GM23338 (cell line): ENCODE data around the gene C14orf180. TPM values are rescaled to one million over a fixed set of nuclear protein-coding genes. Genes with fewer than 3 reads are reported as not detected.

ENCODE experiments used
- ATAC-seq: fragments of 200-7000 bp; cut with Tn5 transposase; 3 replicates; pipeline ENCODE4 v1.9.1; 2020
- DNase-seq: peaks from one replicate; pipeline ENCODE4 v3.0.0-alpha.2; 2015; ENCODE audit warnings: low spot score
- H2AFZ ChIP-seq: fragments of 200-600 bp; sonication (generic); 2 replicates; pipeline ENCODE4 v1.8.0; 2016; ENCODE audit warnings: antibody characterized with exemption, mild to moderate bottlenecking, moderate library complexity
- H3F3A ChIP-seq: fragments of 200-600 bp; sonication (generic); replicated peaks from 2 replicates; pipeline ENCODE4 v1.8.0; 2017; ENCODE audit warnings: antibody characterized with exemption, mixed run types, low read depth
- H3K27ac ChIP-seq: fragments of 200-600 bp; sonication (generic); 2 replicates; pipeline ENCODE4 v1.6.1; 2016; ENCODE audit warnings: low read depth
- H3K27me3 ChIP-seq: fragments of 200-600 bp; sonication (generic); 2 replicates; pipeline ENCODE4 v1.8.0; 2016; ENCODE audit warnings: mild to moderate bottlenecking, mixed run types, moderate library complexity; ENCODE audit not compliant: insufficient read depth
- H3K36me3 ChIP-seq: fragments of 200-600 bp; sonication (generic); 2 replicates; pipeline ENCODE4 v1.8.0; 2016; ENCODE audit warnings: mild to moderate bottlenecking; ENCODE audit not compliant: insufficient read depth
- H3K4me1 ChIP-seq: fragments of 200-600 bp; sonication (generic); 2 replicates; pipeline ENCODE4 v1.8.0; 2016; ENCODE audit warnings: mild to moderate bottlenecking, moderate library complexity; ENCODE audit not compliant: insufficient read depth
- H3K4me2 ChIP-seq: fragments of 200-600 bp; sonication (generic); 2 replicates; pipeline ENCODE4 v1.7.1; 2017; ENCODE audit warnings: mixed run types
- H3K4me3 ChIP-seq: fragments of 200-600 bp; sonication (generic); 2 replicates; pipeline ENCODE4 v1.6.1; 2016; ENCODE audit warnings: mixed run types
- H3K79me2 ChIP-seq: fragments of 200-600 bp; sonication (generic); replicated peaks from 2 replicates; pipeline ENCODE4 v1.8.0; 2017; ENCODE audit warnings: mild to moderate bottlenecking; ENCODE audit not compliant: insufficient read depth
- H3K9me2 ChIP-seq: fragments of 200-600 bp; sonication (generic); 2 replicates; pipeline ENCODE4 v1.8.0; 2017; ENCODE audit not compliant: insufficient read depth
- H4K20me1 ChIP-seq: fragments of 200-600 bp; sonication (generic); replicated peaks from 2 replicates; pipeline ENCODE4 v1.8.0; 2017; ENCODE audit warnings: mild to moderate bottlenecking; ENCODE audit not compliant: insufficient read depth
- H3K27ac Mint-ChIP-seq: 2 replicates; pipeline ENCODE4 v1.8.0; 2020; ENCODE audit warnings: inconsistent platforms, mild to moderate bottlenecking, moderate library complexity, mixed read lengths
- H3K27me3 Mint-ChIP-seq: 3 replicates; pipeline ENCODE4 v1.8.0; 2022; ENCODE audit warnings: low read depth, mild to moderate bottlenecking, moderate library complexity, mixed read lengths, inconsistent platforms; ENCODE audit not compliant: insufficient read depth, poor library complexity
- H3K36me3 Mint-ChIP-seq: 3 replicates; pipeline ENCODE4 v1.8.0; 2021; ENCODE audit warnings: low read depth, mild to moderate bottlenecking, inconsistent platforms, moderate library complexity, mixed read lengths
- H3K4me1 Mint-ChIP-seq: 3 replicates; pipeline ENCODE4 v1.8.0; 2020; ENCODE audit warnings: mild to moderate bottlenecking, inconsistent platforms, mixed read lengths
- H3K4me3 Mint-ChIP-seq: 3 replicates; pipeline ENCODE4 v1.8.0; 2021; ENCODE audit warnings: moderate library complexity, mild to moderate bottlenecking, inconsistent platforms, mixed read lengths
- H3K9me3 Mint-ChIP-seq: 3 replicates; pipeline ENCODE4 v1.8.0; 2020; ENCODE audit warnings: moderate library complexity, mild to moderate bottlenecking, inconsistent platforms, mixed read lengths
- EZH2phosphoT487 ChIP-seq: fragments of 200-600 bp; sonication (generic); IDR thresholded peaks from one replicate; pipeline ENCODE4 v1.8.1; 2018; ENCODE audit warnings: antibody characterized with exemption; ENCODE audit not compliant: unreplicated experiment
- JUNB ChIP-seq: IDR thresholded peaks from one replicate; pipeline ENCODE4 v1.6.1; 2016; ENCODE audit warnings: antibody characterized with exemption; ENCODE audit not compliant: unreplicated experiment
- ZNF331 ChIP-seq: fragments of 250-450 bp; sonication (Bioruptor Pico); IDR thresholded peaks from 2 replicates; pipeline ENCODE4 v1.5.0; 2020; ENCODE audit warnings: low read depth, mild to moderate bottlenecking, moderate library complexity
- polyA plus RNA-seq: library from polyadenylated mRNA; unstranded; fragments of >200 nt; fragmentation: Nextera tagmentation; extraction: Ambion mirVana; gene quantifications from 2 replicates; pipeline ENCODE4 v1.2.1, GENCODE V29; 2016
- total RNA-seq: library from RNA; depleted of rRNA; stranded (reverse); fragments of >200 nt; shearing (Covaris generic); gene quantifications from 2 replicates; pipeline ENCODE4 v1.2.3, GENCODE V29; 2014
- TF ChIP-seq, protein P1 (sequence below): IDR thresholded peaks from one replicate; pipeline ENCODE4 v1.6.1; 2018; ENCODE audit warnings: antibody characterized with exemption; ENCODE audit not compliant: unreplicated experiment

The C14orf180 gene
- total and polyA plus RNA-seq, 2 experiments from 2014 or later, result not detected

GRCh38 chr14:104554608-104555429, 24.7 kb upstream of the C14orf180 start:
- Histone ChIP-seq H3K9me2 (no peaks in the 10 kb centered on the region), H3K4me2 (no peak overlapping the region), H3K27ac (no peak overlapping the region), H4K20me1 (no peaks in the 10 kb centered on the region), H3K36me3 (no peaks in the 10 kb centered on the region), H3K27me3 (no peaks in the 10 kb centered on the region), H2AFZ (no peak overlapping the region), H3K79me2 (no peaks in the 10 kb centered on the region), H3K4me1 (no peaks in the 10 kb centered on the region), H3F3A (no peaks in the 10 kb centered on the region), H3K4me3 (no peak overlapping the region)
- Mint-ChIP-seq H3K9me3 (no peaks in the 10 kb centered on the region), H3K4me1 (no peaks in the 10 kb centered on the region), H3K27ac (no peak overlapping the region), H3K4me3 (no peak overlapping the region), H3K27me3 (peaks cover 6% of the 10 kb centered on the region), H3K36me3 (no peaks in the 10 kb centered on the region)
- TF ChIP-seq ZNF331 (CRISPR knock-in tag) (no peak), EZH2phosphoT487 (no peak)
- TF ChIP-seq, protein P1, sequence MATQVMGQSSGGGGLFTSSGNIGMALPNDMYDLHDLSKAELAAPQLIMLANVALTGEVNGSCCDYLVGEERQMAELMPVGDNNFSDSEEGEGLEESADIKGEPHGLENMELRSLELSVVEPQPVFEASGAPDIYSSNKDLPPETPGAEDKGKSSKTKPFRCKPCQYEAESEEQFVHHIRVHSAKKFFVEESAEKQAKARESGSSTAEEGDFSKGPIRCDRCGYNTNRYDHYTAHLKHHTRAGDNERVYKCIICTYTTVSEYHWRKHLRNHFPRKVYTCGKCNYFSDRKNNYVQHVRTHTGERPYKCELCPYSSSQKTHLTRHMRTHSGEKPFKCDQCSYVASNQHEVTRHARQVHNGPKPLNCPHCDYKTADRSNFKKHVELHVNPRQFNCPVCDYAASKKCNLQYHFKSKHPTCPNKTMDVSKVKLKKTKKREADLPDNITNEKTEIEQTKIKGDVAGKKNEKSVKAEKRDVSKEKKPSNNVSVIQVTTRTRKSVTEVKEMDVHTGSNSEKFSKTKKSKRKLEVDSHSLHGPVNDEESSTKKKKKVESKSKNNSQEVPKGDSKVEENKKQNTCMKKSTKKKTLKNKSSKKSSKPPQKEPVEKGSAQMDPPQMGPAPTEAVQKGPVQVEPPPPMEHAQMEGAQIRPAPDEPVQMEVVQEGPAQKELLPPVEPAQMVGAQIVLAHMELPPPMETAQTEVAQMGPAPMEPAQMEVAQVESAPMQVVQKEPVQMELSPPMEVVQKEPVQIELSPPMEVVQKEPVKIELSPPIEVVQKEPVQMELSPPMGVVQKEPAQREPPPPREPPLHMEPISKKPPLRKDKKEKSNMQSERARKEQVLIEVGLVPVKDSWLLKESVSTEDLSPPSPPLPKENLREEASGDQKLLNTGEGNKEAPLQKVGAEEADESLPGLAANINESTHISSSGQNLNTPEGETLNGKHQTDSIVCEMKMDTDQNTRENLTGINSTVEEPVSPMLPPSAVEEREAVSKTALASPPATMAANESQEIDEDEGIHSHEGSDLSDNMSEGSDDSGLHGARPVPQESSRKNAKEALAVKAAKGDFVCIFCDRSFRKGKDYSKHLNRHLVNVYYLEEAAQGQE, result no peak
- DNase-seq (no peak), ATAC-seq (no peak)

DNA sequence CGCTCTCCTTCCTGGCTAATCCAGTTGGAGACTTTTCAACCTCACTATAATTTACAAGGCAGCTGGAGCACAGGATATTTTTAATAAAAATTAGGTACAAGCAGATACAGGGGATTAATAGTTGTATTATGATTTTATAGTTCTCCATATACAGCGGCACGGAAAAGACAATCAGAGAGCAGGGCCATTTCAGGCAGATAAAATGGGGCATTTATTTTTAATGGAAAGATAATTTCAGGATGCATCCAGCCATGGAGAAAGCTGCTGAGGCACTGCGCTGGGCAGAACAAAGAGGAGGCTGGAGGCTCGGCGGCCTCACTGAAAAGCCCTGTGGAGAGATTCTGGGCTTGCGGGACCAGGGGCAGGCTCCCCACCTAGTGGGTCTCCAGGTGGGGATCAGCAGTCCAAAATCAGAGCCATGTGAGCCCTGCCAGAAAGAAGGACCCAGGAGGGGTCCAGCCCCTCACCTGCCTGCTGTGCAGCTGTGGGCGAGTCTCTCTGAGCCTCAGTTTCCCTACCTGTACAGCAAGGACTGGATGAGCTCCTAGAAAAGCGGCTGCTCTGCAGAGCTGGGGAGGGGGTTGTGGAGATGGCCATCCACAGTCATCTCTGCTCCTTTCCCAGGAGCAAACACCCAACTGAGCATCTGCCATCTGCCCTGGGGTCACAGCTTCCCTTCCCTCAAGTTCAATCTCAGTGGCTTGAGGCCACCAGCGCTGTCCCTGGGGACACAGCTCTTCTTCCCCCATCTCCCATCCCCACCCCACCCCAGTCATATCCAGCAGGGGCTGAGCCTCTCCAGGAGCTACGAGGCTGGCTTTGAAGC, 23.9 kb upstream of the C14orf180 start:
- Histone ChIP-seq H4K20me1 (no peaks in the 10 kb centered on the region), H3K79me2 (no peaks in the 10 kb centered on the region), H2AFZ (no peak overlapping the region), H3F3A (no peaks in the 10 kb centered on the region), H3K36me3 (no peaks in the 10 kb centered on the region), H3K4me3 (no peak overlapping the region), H3K4me1 (no peaks in the 10 kb centered on the region), H3K9me2 (no peaks in the 10 kb centered on the region), H3K27me3 (no peaks in the 10 kb centered on the region), H3K4me2 (no peak overlapping the region), H3K27ac (no peak overlapping the region)
- no peak for TF ChIP-seq JUNB
- TF ChIP-seq, protein P1, result no peak
- Mint-ChIP-seq H3K4me1 (no peaks in the 10 kb centered on the region), H3K27me3 (peaks cover 7% of the 10 kb centered on the region), H3K36me3 (no peaks in the 10 kb centered on the region), H3K9me3 (no peaks in the 10 kb centered on the region), H3K4me3 (no peak overlapping the region), H3K27ac (no peak overlapping the region)
- ATAC-seq (no peak), DNase-seq (no peak)
